B cell (primary cell): ENCODE data around the gene XDH.

Experiments
- EZH2 ChIP-seq: IDR thresholded peaks from 2 replicates; pipeline ENCODE4 v1.6.1; 2012; ENCODE audit warnings: borderline replicate concordance, low read depth, mild to moderate bottlenecking, moderate library complexity, low read length; ENCODE audit not compliant: insufficient read depth, poor library complexity, severe bottlenecking
- TF ChIP-seq, protein P1 (sequence below): fragments of 200-600 bp; IDR thresholded peaks from one replicate; pipeline ENCODE4 v1.8.0; 2022; ENCODE audit warnings: antibody characterized with exemption, mild to moderate bottlenecking

DNA sequence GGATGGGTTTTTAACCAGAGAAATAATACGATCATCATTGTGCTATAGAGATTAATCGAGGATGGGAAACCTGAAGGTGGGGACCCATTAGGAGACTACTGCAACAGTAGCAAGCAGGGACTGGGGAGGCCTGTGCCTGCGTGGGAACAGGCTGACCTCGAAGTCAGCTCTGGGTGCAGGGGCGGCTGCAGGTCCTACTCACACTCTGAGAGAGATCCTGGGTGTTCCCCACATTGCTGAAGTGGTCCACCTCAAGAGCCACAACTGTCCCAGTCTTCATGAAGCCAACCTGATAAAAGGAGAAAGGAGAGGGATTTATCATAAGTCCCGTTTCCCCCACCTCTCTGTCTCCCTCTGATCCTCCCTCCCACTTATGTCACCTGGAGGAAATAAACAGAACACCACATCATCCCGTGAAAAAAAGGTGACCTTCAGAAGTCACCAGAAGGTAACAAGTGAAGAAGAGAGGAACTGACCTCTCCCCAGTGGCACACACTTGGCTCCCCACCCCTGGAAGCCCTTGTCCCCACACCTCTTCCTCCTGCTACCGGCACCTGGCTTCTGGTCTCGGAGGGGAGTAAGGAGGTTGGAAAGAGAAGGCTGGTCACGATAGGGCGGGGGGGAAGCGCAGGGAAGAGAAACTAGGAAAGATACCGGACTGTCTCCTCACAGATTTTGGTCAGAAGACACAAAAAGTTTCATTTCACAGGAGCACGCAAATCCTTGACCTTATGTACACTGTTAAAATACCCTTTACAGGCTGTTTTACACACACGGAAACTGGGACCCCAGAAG lies 50.4 kb downstream of the XDH start:
- TF ChIP-seq, protein P1, sequence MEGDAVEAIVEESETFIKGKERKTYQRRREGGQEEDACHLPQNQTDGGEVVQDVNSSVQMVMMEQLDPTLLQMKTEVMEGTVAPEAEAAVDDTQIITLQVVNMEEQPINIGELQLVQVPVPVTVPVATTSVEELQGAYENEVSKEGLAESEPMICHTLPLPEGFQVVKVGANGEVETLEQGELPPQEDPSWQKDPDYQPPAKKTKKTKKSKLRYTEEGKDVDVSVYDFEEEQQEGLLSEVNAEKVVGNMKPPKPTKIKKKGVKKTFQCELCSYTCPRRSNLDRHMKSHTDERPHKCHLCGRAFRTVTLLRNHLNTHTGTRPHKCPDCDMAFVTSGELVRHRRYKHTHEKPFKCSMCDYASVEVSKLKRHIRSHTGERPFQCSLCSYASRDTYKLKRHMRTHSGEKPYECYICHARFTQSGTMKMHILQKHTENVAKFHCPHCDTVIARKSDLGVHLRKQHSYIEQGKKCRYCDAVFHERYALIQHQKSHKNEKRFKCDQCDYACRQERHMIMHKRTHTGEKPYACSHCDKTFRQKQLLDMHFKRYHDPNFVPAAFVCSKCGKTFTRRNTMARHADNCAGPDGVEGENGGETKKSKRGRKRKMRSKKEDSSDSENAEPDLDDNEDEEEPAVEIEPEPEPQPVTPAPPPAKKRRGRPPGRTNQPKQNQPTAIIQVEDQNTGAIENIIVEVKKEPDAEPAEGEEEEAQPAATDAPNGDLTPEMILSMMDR: no peak
- TF ChIP-seq EZH2: no peak
